Tibial artery (tissue), 4 donors: ENCODE measurements around the gene TOX2.
A peak's percentile ranks its signal among the peaks of the same experiment; 100 is the strongest.

Source experiments
- DNase-seq, 2 donors: peaks; one replicate each; pipeline ENCODE4 v3.0.0-alpha.2; 2019
- H3K27ac ChIP-seq, 2 donors: fragments of 200-600 bp; sonication (generic) in 1 of 2; 1 replicate in 1 of 2; 2 replicates in 1 of 2; pipeline ENCODE4 v1.5.1; 2018 to 2019; ENCODE audit warnings: mild to moderate bottlenecking in 1 of 2
- H3K27me3 ChIP-seq, 2 donors: fragments of 200-600 bp; sonication (generic) in 1 of 2; one replicate each; pipeline versions ENCODE4 v1.5.1 to v1.6.0; 2016 to 2019
- H3K36me3 ChIP-seq, 3 donors: fragments of 200-600 bp; sonication (generic) in 2 of 3; one replicate each; pipeline ENCODE4 v1.5.1; 2016 to 2019; ENCODE audit warnings: mild to moderate bottlenecking in 2 of 3
- H3K4me1 ChIP-seq, 4 donors: fragments of 200-600 bp; sonication (generic) in 2 of 4; 1 replicate in 3 of 4; 2 replicates in 1 of 4; pipeline ENCODE4 v1.5.1; 2016 to 2019
- H3K4me3 ChIP-seq, 2 donors: fragments of 200-600 bp; sonication (generic) in 1 of 2; 1 replicate in 1 of 2; 2 replicates in 1 of 2; pipeline ENCODE4 v1.5.1; 2018 to 2019; ENCODE audit warnings: mild to moderate bottlenecking in 2 of 2
- H3K9me3 ChIP-seq, 3 donors: fragments of 200-600 bp; sonication (generic) in 1 of 3; one replicate each; pipeline ENCODE4 v1.5.1; 2016 to 2019
- intact Hi-C: fragments of 100-400 bp; cut with DNase I; formaldehyde crosslinking; loops from one replicate; pipeline ENCODE4 v1.15.0; 2023; ENCODE audit warnings: low total_unique reads
- TF ChIP-seq, protein P1 (sequence below), 2 experiments: fragments of 200-600 bp in 1 of 2; fragments of 450-650 bp in 1 of 2; IDR thresholded peaks; one replicate each; pipeline ENCODE4 v1.5.1; 2017 to 2019; ENCODE audit warnings: antibody characterized with exemption in 2 of 2, mild to moderate bottlenecking in 1 of 2, moderate library complexity in 1 of 2

The TOX2 gene

DNA sequence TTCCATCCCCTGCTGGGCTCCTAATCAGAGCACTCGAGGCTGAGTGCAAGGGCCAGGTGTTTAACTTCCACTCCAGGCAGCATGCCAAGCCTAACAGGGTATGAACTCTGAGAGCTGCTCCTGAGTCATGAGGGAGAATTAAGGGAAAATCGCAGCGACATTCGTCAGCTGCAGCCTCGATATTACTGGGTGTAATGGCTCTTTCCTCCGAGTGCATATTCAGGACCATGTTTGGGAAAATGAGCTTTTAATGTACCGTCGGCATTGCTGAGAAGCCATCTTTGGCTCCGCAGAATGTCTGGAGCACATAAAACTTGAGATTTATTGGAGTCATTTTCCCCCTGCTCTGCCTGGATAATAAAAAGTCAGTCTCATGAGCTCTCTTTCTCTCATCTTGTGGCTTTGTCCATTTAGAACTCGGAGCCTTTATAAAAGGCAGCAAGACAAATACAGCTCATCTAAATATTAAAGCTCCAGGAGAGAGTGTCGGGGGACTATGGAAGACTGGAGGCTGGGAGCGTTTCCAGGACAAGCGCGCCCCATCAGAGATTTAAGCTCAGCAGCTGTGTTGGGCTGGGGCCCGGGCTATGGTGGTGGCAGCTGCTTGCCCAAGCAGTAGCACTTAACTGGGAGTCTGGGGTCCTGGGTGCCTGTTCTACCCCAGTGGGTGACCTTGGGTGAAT, 103.7 kb downstream of the TOX2 start:
- intact Hi-C loops: no loop called here
- H3K27me3 ChIP-seq: peaks cover 0 to 11% of the 10 kb centered on the region in 2 donors
- peak overlapping the region in 1 of 2 donors; percentile 5 for H3K4me3 ChIP-seq
- H3K36me3 ChIP-seq: no peaks in the 10 kb centered on the region
- H3K9me3 ChIP-seq: no peaks in the 10 kb centered on the region
- peak overlapping the region; percentile 15 to 54 for H3K27ac ChIP-seq
- TF ChIP-seq, protein P1, sequence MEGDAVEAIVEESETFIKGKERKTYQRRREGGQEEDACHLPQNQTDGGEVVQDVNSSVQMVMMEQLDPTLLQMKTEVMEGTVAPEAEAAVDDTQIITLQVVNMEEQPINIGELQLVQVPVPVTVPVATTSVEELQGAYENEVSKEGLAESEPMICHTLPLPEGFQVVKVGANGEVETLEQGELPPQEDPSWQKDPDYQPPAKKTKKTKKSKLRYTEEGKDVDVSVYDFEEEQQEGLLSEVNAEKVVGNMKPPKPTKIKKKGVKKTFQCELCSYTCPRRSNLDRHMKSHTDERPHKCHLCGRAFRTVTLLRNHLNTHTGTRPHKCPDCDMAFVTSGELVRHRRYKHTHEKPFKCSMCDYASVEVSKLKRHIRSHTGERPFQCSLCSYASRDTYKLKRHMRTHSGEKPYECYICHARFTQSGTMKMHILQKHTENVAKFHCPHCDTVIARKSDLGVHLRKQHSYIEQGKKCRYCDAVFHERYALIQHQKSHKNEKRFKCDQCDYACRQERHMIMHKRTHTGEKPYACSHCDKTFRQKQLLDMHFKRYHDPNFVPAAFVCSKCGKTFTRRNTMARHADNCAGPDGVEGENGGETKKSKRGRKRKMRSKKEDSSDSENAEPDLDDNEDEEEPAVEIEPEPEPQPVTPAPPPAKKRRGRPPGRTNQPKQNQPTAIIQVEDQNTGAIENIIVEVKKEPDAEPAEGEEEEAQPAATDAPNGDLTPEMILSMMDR (IDR thresholded peaks at IDR 0.05): no peak
- peaks cover 0 to 31% (median 12%) of the 10 kb centered on the region in 4 donors for H3K4me1 ChIP-seq
- peak; percentile 46 to 80 for DNase-seq

DNA sequence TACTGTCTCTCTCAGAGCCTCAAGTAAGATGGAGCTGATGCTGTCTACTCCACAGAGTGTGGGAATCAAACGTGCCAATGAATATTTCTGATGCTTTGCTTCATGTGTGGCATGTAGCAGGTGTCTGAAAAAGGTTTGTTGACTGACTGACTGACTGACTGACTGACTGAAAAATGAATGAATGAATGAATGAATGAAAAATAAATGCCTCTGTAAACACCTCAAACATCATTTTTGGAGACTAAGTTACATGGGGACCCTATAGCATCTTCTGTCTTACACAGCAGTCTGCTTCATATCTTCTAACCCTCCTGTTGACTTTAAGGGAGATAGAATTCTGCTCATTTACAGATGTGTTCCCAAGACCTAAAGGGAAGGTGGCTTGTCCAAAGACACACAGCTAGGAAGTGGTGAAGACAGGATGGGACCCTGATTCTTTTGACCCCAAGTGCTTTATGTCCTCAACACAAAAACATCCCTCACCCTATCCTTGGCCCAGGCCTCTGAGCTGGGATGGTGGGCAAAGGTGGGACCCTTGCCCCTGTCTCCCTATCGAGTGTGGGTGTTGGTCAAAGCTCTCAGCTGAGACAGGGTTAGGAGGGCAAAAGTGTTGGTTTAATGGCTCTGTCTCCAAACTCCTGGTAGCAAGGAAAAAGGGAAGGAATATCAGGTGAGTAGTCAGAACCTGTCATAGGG, 104.4 kb downstream of the TOX2 start:
- TF ChIP-seq, protein P1 (IDR thresholded peaks at IDR 0.05): no peak
- no peaks in the 10 kb centered on the region for H3K36me3 ChIP-seq
- no peak for DNase-seq
- no peaks in the 10 kb centered on the region for H3K9me3 ChIP-seq
- intact Hi-C loops: no loop called here
- H3K4me3 ChIP-seq: no peak overlapping the region
- peaks cover 0 to 31% (median 12%) of the 10 kb centered on the region in 4 donors for H3K4me1 ChIP-seq
- peaks cover 0 to 8% of the 10 kb centered on the region in 2 donors for H3K27me3 ChIP-seq
- peak overlapping the region; percentile 15 to 54 for H3K27ac ChIP-seq

DNA sequence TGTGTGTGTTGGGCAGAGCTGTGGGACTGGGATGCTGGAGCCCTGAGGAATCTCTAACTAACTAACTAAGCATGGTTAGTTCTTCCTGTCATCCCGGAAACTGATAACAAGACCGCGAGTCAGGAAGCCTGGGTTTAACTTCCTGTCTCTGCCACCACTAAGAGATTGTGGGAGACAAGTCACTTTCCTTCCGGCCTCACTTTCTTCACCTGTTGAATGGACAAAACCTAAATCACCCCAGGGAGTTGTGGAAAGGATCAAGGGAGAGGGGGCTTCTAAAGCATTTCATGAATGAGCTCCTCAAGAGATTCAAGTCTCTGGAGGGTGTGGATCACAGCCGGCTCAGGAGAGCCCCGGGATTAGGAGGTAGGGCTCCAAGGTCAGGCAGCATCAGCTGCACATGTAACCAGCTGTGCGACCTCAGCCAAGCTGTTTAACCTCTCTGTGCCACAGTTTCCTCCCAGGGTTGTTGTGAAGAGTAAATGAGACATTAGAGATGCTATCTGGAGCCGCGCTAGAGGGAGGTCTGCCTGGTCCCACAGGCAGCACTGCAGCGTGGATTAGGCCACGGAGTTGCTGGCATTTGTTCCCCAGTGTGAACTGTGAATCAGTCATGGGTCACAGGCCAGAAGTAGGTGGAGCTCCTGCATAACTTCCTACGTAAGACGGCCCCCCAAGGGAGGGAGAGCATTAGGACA, 105.1 kb downstream of the TOX2 start:
- H3K9me3 ChIP-seq: no peaks in the 10 kb centered on the region
- H3K27me3 ChIP-seq: peaks cover 0 to under 1% of the 10 kb centered on the region in 2 donors
- TF ChIP-seq, protein P1 (IDR thresholded peaks at IDR 0.05): no peak
- no peak overlapping the region for H3K4me3 ChIP-seq
- peaks cover 0 to 27% (median 8%) of the 10 kb centered on the region in 4 donors for H3K4me1 ChIP-seq
- H3K27ac ChIP-seq: no peak overlapping the region
- no peaks in the 10 kb centered on the region for H3K36me3 ChIP-seq
- intact Hi-C loops: no loop called here
- no peak for DNase-seq

DNA sequence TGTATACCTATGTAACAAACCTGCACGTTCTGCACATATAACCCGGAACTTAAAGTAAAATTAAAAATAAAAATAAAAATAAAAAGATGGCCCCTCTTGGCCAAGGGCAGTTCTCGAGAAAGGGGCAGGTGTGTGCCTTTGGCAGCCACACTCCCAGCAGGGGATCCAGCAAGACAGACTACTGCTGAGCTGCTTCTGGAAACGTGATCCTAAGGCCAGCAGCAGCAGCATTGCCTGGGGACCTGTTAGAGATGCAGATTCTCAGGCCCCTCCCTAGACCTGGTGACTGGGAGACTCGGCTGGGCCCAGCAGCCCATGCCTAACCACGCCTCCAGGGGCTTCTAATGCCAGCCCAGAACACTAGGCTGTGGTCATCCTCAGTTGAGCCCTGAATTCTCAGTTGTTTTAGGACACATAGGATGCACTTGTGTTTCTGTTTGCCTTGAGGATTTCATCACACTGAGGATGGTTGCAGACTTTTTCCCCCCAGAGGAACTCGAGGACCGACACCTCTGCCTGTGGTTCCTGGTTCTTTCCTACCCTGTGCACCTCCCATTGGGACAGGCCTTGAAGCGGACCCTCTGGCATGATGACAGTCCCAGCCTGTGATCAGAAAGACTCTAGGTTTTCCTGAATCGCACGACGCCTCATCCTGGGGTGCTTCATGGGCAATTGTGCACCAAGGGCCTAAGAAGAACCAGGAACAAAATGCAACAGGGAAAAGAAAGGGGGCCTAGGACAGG, 105.9 kb downstream of the TOX2 start:
- Histone ChIP-seq H3K9me3 (no peaks in the 10 kb centered on the region), H3K27me3 (peaks cover 0 to 3% of the 10 kb centered on the region in 2 donors), H3K36me3 (no peaks in the 10 kb centered on the region), H3K4me3 (no peak overlapping the region), H3K27ac (no peak overlapping the region), H3K4me1 (peaks cover 0 to 19% (median 4%) of the 10 kb centered on the region in 4 donors)
- intact Hi-C loops: no loop called here
- DNase-seq: no peak
- TF ChIP-seq, protein P1 (IDR thresholded peaks at IDR 0.05): no peak

DNA sequence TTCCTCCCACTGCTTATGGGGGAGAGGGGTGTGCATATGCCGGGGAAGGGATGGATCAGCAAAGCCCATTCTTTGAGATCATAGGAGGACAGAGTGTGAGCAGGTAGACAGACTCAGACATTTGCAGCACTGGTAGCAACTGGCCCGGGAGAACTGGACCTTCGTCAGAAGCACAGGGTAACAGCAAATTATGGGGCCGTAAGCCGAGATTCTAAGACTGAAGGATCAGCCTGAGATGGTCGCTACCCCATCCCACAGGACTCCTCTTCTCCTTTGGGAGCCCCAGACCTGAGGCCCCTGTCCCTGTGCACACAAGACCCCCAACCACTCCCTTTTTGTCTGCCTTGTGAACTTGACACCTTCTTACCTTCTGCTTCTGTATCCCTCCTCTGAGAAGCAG, 106.5 kb downstream of the TOX2 start:
- no peak overlapping the region for H3K4me3 ChIP-seq
- H3K9me3 ChIP-seq: no peaks in the 10 kb centered on the region
- H3K27ac ChIP-seq: no peak overlapping the region
- peaks cover 0 to 14% (median 4%) of the 10 kb centered on the region in 4 donors for H3K4me1 ChIP-seq
- H3K36me3 ChIP-seq: no peaks in the 10 kb centered on the region
- no peak for DNase-seq
- intact Hi-C loops: no loop called here
- TF ChIP-seq, protein P1 (IDR thresholded peaks at IDR 0.05): no peak
- peaks cover 0 to 3% of the 10 kb centered on the region in 2 donors for H3K27me3 ChIP-seq
